Stimulated activated CD4-positive, alpha-beta T cell treated with anti-CD3 and anti-CD28 coated beads, Interleukin-15, amount 100 ng/mL, for 48 hours (primary cell): ENCODE measurements around the gene MANBA.

Source experiments
- DNase-seq, 2 donors: peaks; one replicate each; pipeline ENCODE4 v3.0.0-alpha.2; 2020; ENCODE audit warnings: low read depth in 2 of 2

Gene MANBA

GRCh38 chr4:102594000-102594399, 166.8 kb downstream of the MANBA start:
- DNase-seq, result no peak

GRCh38 chr4:102593147-102593546, 167.6 kb downstream of the MANBA start:
- no peak for DNase-seq

- DNase-seq, result no peak
Measured at GRCh38 chr4:102592256-102592655, 168.5 kb downstream of the MANBA start.

GRCh38 chr4:102589743-102590142, 171.0 kb downstream of the MANBA start:
- no peak for DNase-seq

- no peak for DNase-seq
Measured at GRCh38 chr4:102586644-102587021, 174.1 kb downstream of the MANBA start.

- DNase-seq, result no peak
Measured at GRCh38 chr4:102586002-102586643, 174.6 kb downstream of the MANBA start.

GRCh38 chr4:102585329-102585728, 175.4 kb downstream of the MANBA start:
- no peak for DNase-seq

DNA sequence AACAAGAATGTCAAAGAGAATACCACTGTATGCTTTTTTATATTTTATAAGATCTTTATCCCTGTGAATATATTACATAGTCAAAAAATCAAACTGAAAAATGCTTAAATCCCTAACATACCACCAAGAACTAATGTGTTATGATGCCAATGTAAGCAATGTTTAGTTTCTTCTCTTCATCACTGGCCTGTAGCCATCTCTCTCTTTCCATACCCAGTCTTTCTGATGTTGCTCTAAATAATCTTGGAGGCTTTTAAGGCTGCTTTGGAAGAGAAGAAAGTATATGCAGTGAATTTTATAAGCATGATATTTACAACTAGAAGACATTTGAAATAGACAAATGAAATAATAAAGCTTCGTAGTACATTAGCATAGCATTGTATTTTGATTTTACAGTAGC, 176.7 kb downstream of the MANBA start:
- DNase-seq, result no peak
